OCI-LY3 (cell line): Measurements from ENCODE around the gene NOVA2.

Experiments used
- EZH2phosphoT487 ChIP-seq: fragments of 200-600 bp; shearing (Covaris generic); IDR thresholded peaks from 2 replicates; pipeline ENCODE4 v1.6.1; 2018; ENCODE audit warnings: antibody characterized with exemption, mixed run types, low read depth
- TF ChIP-seq, protein P1 (sequence below): fragments of 200-600, 300-600 bp; sonication (generic); IDR thresholded peaks from 2 replicates; pipeline ENCODE4 v1.5.1; 2014; ENCODE audit warnings: antibody characterized with exemption, low read length, low read depth

DNA sequence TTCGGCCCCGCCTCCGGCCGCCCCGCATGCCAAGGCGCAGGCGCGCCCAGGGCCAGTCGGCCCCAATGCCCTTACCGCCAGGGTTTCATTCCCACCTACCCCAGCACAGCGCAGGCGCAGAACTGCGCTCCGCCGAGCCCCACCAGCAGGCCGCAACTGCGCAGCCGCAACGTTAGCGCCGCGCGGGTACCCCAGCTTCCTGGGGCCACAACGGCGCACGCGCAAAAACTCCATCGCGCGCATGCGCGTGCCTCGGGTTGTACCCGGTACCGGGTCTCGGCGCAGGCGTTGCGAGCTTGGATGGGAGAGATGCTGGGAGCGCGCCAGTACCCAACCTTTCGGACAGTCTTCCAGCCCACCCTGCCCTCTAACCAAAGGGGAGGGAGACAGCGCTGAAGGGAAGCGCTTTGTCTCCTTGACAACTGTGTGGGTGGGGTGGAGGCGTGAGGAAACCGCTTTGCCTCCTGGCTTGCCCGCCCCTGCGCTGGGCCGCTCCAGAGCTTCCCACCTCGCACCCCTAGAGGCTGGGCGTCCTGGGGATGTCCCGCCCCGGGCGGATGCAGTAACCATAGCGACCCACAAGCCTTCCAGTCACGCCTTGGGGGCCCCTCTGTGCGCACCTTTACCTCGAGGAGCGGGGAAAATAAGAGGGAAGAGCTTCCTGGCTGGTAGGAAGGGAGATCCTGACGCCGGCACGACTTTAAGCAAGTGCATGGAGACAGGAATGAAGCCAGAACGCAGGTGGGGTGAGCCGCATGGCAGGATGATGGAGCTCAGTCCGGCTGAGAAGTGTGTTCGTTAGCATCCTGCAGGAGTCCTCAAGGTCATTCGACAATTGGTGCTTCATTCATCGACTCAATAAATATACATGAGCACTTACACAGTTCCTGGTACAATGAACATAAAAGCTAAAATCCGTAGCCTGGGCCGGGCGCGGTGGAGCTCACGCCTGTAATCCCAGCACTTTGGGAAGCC lies 70.7 kb downstream of the NOVA2 start:
- TF ChIP-seq, protein P1, sequence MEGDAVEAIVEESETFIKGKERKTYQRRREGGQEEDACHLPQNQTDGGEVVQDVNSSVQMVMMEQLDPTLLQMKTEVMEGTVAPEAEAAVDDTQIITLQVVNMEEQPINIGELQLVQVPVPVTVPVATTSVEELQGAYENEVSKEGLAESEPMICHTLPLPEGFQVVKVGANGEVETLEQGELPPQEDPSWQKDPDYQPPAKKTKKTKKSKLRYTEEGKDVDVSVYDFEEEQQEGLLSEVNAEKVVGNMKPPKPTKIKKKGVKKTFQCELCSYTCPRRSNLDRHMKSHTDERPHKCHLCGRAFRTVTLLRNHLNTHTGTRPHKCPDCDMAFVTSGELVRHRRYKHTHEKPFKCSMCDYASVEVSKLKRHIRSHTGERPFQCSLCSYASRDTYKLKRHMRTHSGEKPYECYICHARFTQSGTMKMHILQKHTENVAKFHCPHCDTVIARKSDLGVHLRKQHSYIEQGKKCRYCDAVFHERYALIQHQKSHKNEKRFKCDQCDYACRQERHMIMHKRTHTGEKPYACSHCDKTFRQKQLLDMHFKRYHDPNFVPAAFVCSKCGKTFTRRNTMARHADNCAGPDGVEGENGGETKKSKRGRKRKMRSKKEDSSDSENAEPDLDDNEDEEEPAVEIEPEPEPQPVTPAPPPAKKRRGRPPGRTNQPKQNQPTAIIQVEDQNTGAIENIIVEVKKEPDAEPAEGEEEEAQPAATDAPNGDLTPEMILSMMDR = no peak
- no peak for TF ChIP-seq EZH2phosphoT487
